LHCN-M2 (cell line): Measurements from ENCODE around the gene FUOM. TPM values are rescaled to one million over a fixed set of nuclear protein-coding genes. Genes with fewer than 3 reads are reported as not detected.

ENCODE experiments used
- DNase-seq: peaks from one replicate; pipeline ENCODE4 v3.0.0-alpha.2; 2012; ENCODE audit warnings: low read depth
- polyA plus RNA-seq: library from polyadenylated mRNA; unstranded; fragments of >200 nt; gene quantifications from one replicate; pipeline ENCODE4 v1.2.1, GENCODE V29; 2012; ENCODE audit warnings: missing spikeins
- total RNA-seq: library from RNA; depleted of rRNA; stranded (reverse); fragments of >200 nt; gene quantifications from 2 replicates; pipeline ENCODE4 v1.2.3, GENCODE V29; 2014; rRNA removed

FUOM gene
- total RNA-seq, result 20.1 and 21.2 TPM in 2 replicates
- 19.0 TPM for polyA plus RNA-seq

GRCh38 chr10:133357285-133358161 lies at the start of gene FUOM:
Gene FUOM (minus strand): TSS chr10:133358019. CDS start chr10:133358007, 12 bp downstream.
- DNase-seq, result peak; percentile 26

GRCh38 chr10:133405844-133406527 lies 48.2 kb upstream of the FUOM start:
- DNase-seq, result peak; percentile 56

- DNase-seq, result no peak
Measured at GRCh38 chr10:133405272-133405671, 47.5 kb upstream of the FUOM start.

DNA sequence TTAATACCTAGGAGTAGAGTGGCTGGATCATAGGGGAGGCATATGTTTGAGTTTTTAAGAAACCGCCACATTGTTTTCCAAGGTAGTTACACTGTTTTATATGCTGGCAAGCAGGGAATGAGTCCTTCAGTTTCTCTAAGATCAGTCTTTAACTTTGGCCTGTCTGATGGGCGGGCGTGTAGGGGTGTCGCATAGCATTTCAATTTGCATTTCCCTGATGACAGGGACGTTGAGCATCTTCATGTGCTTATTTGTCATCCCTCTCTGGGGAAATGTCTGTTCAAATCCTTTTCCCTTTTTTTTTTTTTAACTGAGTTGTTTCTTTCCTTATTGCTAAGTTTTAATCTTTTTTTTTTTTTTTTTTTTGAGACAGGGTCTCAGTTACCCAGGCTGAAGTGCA lies 46.0 kb upstream of the FUOM start:
- DNase-seq, result no peak

- DNase-seq, result no peak
Measured at GRCh38 chr10:133403359-133403758, 45.5 kb upstream of the FUOM start.

DNA sequence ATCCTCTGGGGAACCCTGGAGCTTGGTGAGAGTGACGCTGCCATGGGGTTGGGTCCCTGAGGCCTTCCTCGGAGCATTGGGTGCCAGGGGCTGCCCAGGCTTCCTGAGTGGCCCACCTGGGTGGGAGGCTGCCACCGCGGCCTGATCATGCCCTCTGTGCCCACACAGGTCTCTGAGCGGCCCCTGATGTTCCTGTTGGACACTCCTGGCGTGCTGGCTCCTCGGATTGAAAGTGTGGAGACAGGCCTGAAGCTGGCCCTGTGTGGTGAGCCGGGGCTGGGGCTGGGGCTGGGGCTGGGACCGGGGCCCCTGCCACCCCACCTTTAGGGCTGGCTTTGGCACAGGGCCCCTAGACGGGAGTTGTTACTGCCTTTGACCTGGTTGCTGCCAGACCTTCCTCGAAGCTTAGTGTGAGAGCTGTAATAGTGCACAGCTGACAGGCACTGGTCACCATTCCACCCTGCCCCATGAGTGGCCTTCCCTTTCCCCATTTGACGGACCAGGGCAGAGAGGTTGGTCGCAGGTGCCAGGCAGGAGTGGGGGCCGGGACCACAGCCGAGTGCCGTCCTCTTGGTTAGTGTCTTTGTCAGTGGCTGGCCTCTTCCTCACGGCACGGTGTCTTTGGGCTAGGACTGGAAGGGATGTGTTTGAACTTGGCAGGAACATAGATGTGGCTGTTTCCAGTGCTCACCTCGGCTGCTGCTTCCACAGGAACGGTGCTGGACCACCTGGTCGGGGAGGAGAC lies 44.3 kb upstream of the FUOM start:
- no peak for DNase-seq

GRCh38 chr10:133401500-133401899 lies 43.7 kb upstream of the FUOM start:
- no peak for DNase-seq

GRCh38 chr10:133400624-133401424 lies 43.0 kb upstream of the FUOM start:
- DNase-seq, result no peak

DNA sequence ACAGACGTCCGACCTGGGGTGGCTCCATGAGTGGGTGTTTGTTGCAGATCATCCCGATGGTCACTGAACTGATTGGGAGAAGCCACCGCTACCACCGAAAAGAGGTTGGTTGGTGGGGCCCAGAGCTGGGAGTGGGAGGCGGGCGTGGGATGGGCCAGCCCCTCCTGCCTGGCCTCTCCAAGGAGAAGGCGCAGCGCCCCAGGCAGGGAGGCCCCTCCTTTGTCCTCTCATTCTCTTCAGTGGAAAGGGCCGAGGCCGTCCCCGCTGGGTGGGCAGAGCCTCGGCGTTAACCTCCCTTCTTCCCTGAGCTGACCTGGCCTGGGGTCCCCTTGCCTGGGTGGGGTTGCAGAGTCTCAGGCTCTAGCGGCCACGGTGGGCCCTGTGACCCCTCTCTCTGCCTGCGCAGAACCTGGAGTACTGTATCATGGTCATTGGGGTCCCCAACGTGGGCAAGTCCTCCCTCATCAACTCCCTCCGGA lies 41.3 kb upstream of the FUOM start:
- DNase-seq, result no peak

DNA sequence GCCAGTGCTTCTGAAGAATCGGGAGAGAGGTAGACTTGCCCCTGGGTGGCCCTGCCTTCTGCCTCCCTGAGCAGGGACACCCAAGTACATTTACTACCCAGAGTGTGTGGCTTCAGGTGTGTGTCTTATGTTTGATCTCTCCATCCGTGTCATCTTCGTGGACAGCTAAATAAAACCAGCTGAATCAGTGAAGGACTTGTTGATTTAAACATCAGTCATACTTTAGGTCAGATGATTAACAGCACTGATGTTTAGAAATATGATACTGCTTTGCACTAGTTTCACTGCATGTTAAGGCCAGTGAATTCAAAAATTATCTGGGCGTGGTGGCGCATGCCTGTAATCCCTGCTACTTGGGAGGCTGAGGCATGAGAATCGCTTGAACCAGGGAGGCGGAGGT lies 40.1 kb upstream of the FUOM start:
- peak; percentile 37 for DNase-seq

GRCh38 chr10:133396035-133396624 lies 38.3 kb upstream of the FUOM start:
- DNase-seq, result no peak

GRCh38 chr10:133394801-133395221 lies 37.0 kb upstream of the FUOM start:
- no peak for DNase-seq

GRCh38 chr10:133394064-133394663 lies 36.3 kb upstream of the FUOM start, which contains the start of gene MTG1:
Gene MTG1 (plus strand): TSS chr10:133394157. CDS start chr10:133394221, 64 bp downstream.
- peak; percentile 89 for DNase-seq

DNA sequence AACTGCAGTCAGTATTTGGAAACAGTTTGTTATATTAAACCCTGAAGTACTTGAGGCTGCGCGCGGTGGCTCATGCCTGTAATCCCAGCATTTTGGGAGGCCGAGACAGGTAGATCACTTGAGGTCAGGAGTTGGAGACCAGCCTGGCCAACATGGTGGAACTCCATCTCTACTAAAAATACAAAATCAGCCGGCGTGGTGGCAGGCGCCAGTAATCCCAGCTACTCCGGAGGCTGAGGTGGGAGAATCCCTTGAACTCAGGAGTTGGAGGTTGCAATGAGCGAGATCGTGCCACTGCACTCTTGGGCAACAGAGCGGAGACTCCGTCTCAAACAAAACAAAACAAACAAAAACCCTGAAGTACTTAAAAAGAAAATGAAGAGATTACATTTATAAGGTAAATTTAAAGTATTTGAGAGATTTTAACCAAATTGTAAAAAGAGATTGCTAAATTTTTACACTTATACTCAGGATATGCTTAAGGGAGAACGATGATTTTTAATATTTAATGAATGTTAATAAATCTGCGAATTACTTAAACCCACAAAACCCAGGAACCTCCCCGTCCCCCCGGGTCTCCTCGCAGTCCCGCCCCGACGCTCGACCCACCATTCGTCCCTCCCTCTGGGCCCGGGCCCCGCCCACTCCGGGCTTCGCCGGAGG lies 35.7 kb upstream of the FUOM start:
- DNase-seq, result no peak

GRCh38 chr10:133391761-133392518 lies 34.1 kb upstream of the FUOM start:
- DNase-seq, result no peak

DNA sequence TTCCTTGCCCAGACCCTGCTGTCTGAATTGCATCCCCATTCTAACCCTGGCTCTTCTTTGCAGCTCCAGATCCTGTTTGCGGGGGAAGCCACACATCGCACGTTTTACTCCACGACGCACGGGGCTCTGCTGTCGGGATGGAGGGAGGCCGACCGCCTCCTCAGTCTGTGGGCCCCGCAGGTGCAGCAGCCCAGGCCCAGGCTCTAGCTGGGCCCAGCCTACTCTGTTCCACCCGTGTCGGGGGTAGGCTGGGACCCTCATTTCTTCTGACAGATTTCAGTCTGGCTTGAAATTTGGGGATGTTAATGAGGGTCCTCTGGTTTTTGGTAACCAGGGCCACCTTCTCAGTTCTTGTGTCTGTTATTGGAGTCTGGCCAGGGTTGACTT lies 33.4 kb upstream of the FUOM start:
- no peak for DNase-seq

GRCh38 chr10:133390597-133391248 lies 32.9 kb upstream of the FUOM start:
- no peak for DNase-seq
